H1 (cell line): ENCODE results near the gene RGS14. TPM values are rescaled to one million over a fixed set of nuclear protein-coding genes. Genes with fewer than 3 reads are reported as not detected.

Experiments
- CTCF ChIA-PET: fragments of 300-600 bp; sonication (Branson Sonifier 250); formaldehyde crosslinking; loops from one replicate; lab custom pipeline; 2021; ENCODE audit not compliant: partially characterized antibody; lab: Charles Lee
- POLR2A ChIA-PET: fragments of 300-600 bp; sonication (Branson Sonifier 250); formaldehyde crosslinking; loops from one replicate; lab custom pipeline; 2021; ENCODE audit warnings: inconsistent platforms; ENCODE audit not compliant: partially characterized antibody; lab: Charles Lee
- DNase-seq, 2 experiments: peaks; one replicate each; pipeline versions ENCODE4 v3.0.0 to v3.0.0-alpha.2; 2010 to 2022; ENCODE audit warnings: low spot score in 2 of 2, low read depth in 1 of 2, mixed read lengths in 1 of 2
- FAIRE-seq: peaks from 2 replicates; lab custom pipeline; 2011; peaks lifted over from hg19 to GRCh38; lab: Jason Lieb, UNC
- H2AFZ ChIP-seq: 2 replicates; pipeline ENCODE4 v1.8.1; 2012; ENCODE audit warnings: low read length, inconsistent platforms
- H2AK5ac ChIP-seq: 2 replicates; pipeline ENCODE4 v1.6.1; 2013; ENCODE audit warnings: low read depth, low read length
- H2BK120ac ChIP-seq: replicated peaks from 2 replicates; pipeline ENCODE3; 2013; ENCODE audit warnings: low read depth, low read length, inconsistent platforms
- H2BK12ac ChIP-seq: 2 replicates; pipeline ENCODE4 v1.6.1; 2013; ENCODE audit warnings: low read depth, low read length
- H2BK15ac ChIP-seq: 2 replicates; pipeline ENCODE4 v1.6.1; 2013; ENCODE audit warnings: low read length
- H2BK20ac ChIP-seq: 2 replicates; pipeline ENCODE4 v1.6.1; 2013; ENCODE audit warnings: low read length
- H2BK5ac ChIP-seq: 2 replicates; pipeline ENCODE4 v1.6.1; 2013; ENCODE audit warnings: low read depth, low read length
- H3K14ac ChIP-seq: 2 replicates; pipeline ENCODE4 v1.6.1; 2013; ENCODE audit warnings: inconsistent platforms; ENCODE audit not compliant: insufficient read length
- H3K18ac ChIP-seq: 2 replicates; pipeline ENCODE4 v1.6.1; 2013; ENCODE audit warnings: low read length; ENCODE audit errors: extremely low read depth
- H3K23ac ChIP-seq: 2 replicates; pipeline ENCODE4 v1.6.1; 2013; ENCODE audit warnings: inconsistent platforms; ENCODE audit not compliant: insufficient read length
- H3K23me2 ChIP-seq: 2 replicates; pipeline ENCODE4 v1.6.1; 2013; ENCODE audit warnings: low read depth, low read length
- H3K27ac ChIP-seq: 2 replicates; pipeline ENCODE4 v1.6.1; 2011; ENCODE audit warnings: low read depth, low read length, inconsistent platforms
- H3K27me3 ChIP-seq, 4 experiments: replicated peaks in 1 of 4; 1 replicate in 1 of 4; 2 replicates in 3 of 4; pipeline versions ENCODE4 v1.6.1 to v1.8.1; 2011 to 2013; ENCODE audit warnings: low read length in 3 of 4, mild to moderate bottlenecking in 3 of 4, inconsistent platforms in 2 of 4, mixed read lengths in 2 of 4, moderate library complexity in 1 of 4; ENCODE audit not compliant: control insufficient read depth in 3 of 4, insufficient read depth in 3 of 4; ENCODE audit errors: extremely low read depth in 1 of 4
- H3K36me3 ChIP-seq, 4 experiments: 2 replicates each; pipeline versions ENCODE4 v1.6.1 to v1.8.1; 2011 to 2013; ENCODE audit warnings: mild to moderate bottlenecking in 4 of 4, low read length in 3 of 4, moderate library complexity in 2 of 4, control low read depth in 1 of 4, inconsistent platforms in 1 of 4; ENCODE audit not compliant: insufficient read depth in 4 of 4, control insufficient read depth in 2 of 4
- H3K4ac ChIP-seq: replicated peaks from 2 replicates; pipeline ENCODE3; 2013; ENCODE audit warnings: low read length, low read depth, mixed read lengths, inconsistent platforms; ENCODE audit not compliant: insufficient read length
- H3K4me1 ChIP-seq, 4 experiments: replicated peaks in 1 of 4; 1 replicate in 1 of 4; 2 replicates in 3 of 4; pipeline versions ENCODE4 v1.6.1 to v1.8.1; 2011 to 2013; ENCODE audit warnings: low read length in 3 of 4, inconsistent platforms in 2 of 4, mixed read lengths in 1 of 4; ENCODE audit not compliant: insufficient read depth in 4 of 4, control insufficient read depth in 3 of 4
- H3K4me2 ChIP-seq, 2 experiments: 2 replicates each; pipeline versions ENCODE4 v1.6.1 to v1.8.1; 2011 to 2013; ENCODE audit warnings: low read depth in 2 of 2, low read length in 2 of 2, control low read depth in 1 of 2, inconsistent platforms in 1 of 2, mild to moderate bottlenecking in 1 of 2; ENCODE audit not compliant: insufficient read depth in 1 of 2
- H3K4me3 ChIP-seq, 4 experiments: fragments of 200-600, 300-600 bp in 1 of 4; sonication (generic), shearing (Covaris generic), sonication (Bioruptor Twin) in 1 of 4; 2 replicates each; pipeline versions ENCODE4 v1.5.1 to v1.8.1; 2011 to 2016; ENCODE audit warnings: low read length in 4 of 4, low read depth in 3 of 4, control low read depth in 2 of 4, inconsistent platforms in 2 of 4, mild to moderate bottlenecking in 2 of 4, mixed read lengths in 1 of 4, moderate library complexity in 1 of 4; ENCODE audit not compliant: insufficient read depth in 2 of 4; ENCODE audit errors: extremely low read depth in 1 of 4
- H3K56ac ChIP-seq: replicated peaks from 2 replicates; pipeline ENCODE3; 2013; ENCODE audit warnings: low read depth, mild to moderate bottlenecking, mixed read lengths, low read length, inconsistent platforms; ENCODE audit not compliant: insufficient read length
- H3K79me1 ChIP-seq: 2 replicates; pipeline ENCODE4 v1.6.1; 2013; ENCODE audit warnings: low read depth, low read length, control low read depth
- H3K79me2 ChIP-seq, 2 experiments: 2 replicates each; pipeline versions ENCODE4 v1.6.1 to v1.8.1; 2012 to 2013; ENCODE audit warnings: low read length in 2 of 2, mild to moderate bottlenecking in 2 of 2, inconsistent platforms in 1 of 2; ENCODE audit not compliant: insufficient read depth in 2 of 2, control insufficient read depth in 1 of 2
- H3K9ac ChIP-seq, 4 experiments: replicated peaks in 1 of 4; 1 replicate in 1 of 4; 2 replicates in 3 of 4; pipeline versions ENCODE4 v1.6.1 to v1.8.1; 2011 to 2013; ENCODE audit warnings: low read depth in 3 of 4, low read length in 3 of 4, control low read depth in 2 of 4, mild to moderate bottlenecking in 2 of 4, moderate library complexity in 2 of 4, inconsistent platforms in 1 of 4; ENCODE audit errors: extremely low read depth in 1 of 4
- H3K9me3 ChIP-seq, 2 experiments: 2 replicates each; pipeline versions ENCODE4 v1.6.1 to v1.8.1; 2012 to 2013; ENCODE audit warnings: mild to moderate bottlenecking in 2 of 2, moderate library complexity in 2 of 2, control low read depth in 1 of 2, inconsistent platforms in 1 of 2, low read depth in 1 of 2, low read length in 1 of 2, mixed read lengths in 1 of 2; ENCODE audit not compliant: insufficient read depth in 2 of 2
- H4K20me1 ChIP-seq, 2 experiments: replicated peaks in 1 of 2; 2 replicates each; pipeline versions ENCODE3 to v1.8.1; 2011 to 2013; ENCODE audit warnings: inconsistent platforms in 2 of 2, low read length in 2 of 2, mild to moderate bottlenecking in 1 of 2; ENCODE audit not compliant: insufficient read depth in 2 of 2, control insufficient read depth in 1 of 2
- H4K5ac ChIP-seq: 2 replicates; pipeline ENCODE4 v1.6.1; 2013; ENCODE audit warnings: low read length, low read depth, mixed read lengths, inconsistent platforms; ENCODE audit not compliant: insufficient read length
- H4K8ac ChIP-seq: 2 replicates; pipeline ENCODE4 v1.8.0; 2013; ENCODE audit warnings: mild to moderate bottlenecking, moderate library complexity, low read length, inconsistent platforms; ENCODE audit not compliant: insufficient read depth; ENCODE audit errors: extremely low read depth
- H4K91ac ChIP-seq: replicated peaks from 2 replicates; pipeline ENCODE3; 2013; ENCODE audit warnings: low read length, mixed read lengths, inconsistent platforms; ENCODE audit not compliant: insufficient read length
- BACH1 ChIP-seq: IDR thresholded peaks from 2 replicates; pipeline ENCODE4 v1.6.1; 2012; ENCODE audit warnings: low read length, improper control_type of control experiment
- CEBPB ChIP-seq: IDR thresholded peaks from 2 replicates; pipeline ENCODE4 v1.6.1; 2012; ENCODE audit warnings: low read depth, low read length
- CHD1 ChIP-seq: IDR thresholded peaks from 2 replicates; pipeline ENCODE4 v1.6.1; 2012; ENCODE audit warnings: low read depth, low read length, improper control_type of control experiment
- KDM5A ChIP-seq: fragments of 200-600 bp; IDR thresholded peaks from 2 replicates; pipeline ENCODE4 v1.7.1; 2012; ENCODE audit warnings: mild to moderate bottlenecking, low read length, inconsistent platforms, mixed read lengths
- NANOG ChIP-seq: IDR thresholded peaks from 2 replicates; pipeline ENCODE4 v1.6.1; 2011; ENCODE audit warnings: low read length, low read depth, mild to moderate bottlenecking, inconsistent platforms; ENCODE audit not compliant: insufficient read depth, poor library complexity, severe bottlenecking
- POLR2A ChIP-seq, 2 experiments: IDR thresholded peaks; 1 replicate in 1 of 2; 2 replicates in 1 of 2; pipeline ENCODE4 v1.6.1; 2011; ENCODE audit warnings: low read depth in 2 of 2, low read length in 2 of 2, mild to moderate bottlenecking in 2 of 2; ENCODE audit errors: control extremely low read depth in 1 of 2
- POU5F1 ChIP-seq: IDR thresholded peaks from 2 replicates; pipeline ENCODE4 v1.6.1; 2011; ENCODE audit warnings: low read depth, mild to moderate bottlenecking, low read length, moderate library complexity
- RAD21 ChIP-seq, 2 experiments: IDR thresholded peaks in 1 of 2; conservative IDR thresholded peaks in 1 of 2; 2 replicates each; pipeline ENCODE4 v1.6.1; 2011; ENCODE audit warnings: low read depth in 2 of 2, low read length in 2 of 2, improper control_type of control experiment in 1 of 2, inconsistent platforms in 1 of 2, mild to moderate bottlenecking in 1 of 2, moderate library complexity in 1 of 2
- RBBP5 ChIP-seq: IDR thresholded peaks from 2 replicates; pipeline ENCODE4 v1.7.1; 2012; ENCODE audit warnings: low read depth, mild to moderate bottlenecking, inconsistent platforms, low read length, moderate library complexity, borderline replicate concordance
- RFX5 ChIP-seq: IDR thresholded peaks from 2 replicates; pipeline ENCODE4 v1.6.1; 2011; ENCODE audit warnings: low read depth, low read length, improper control_type of control experiment, borderline replicate concordance
- ZNF274 ChIP-seq: IDR thresholded peaks from 2 replicates; pipeline ENCODE4 v1.7.0; 2012; ENCODE audit warnings: low read length, borderline replicate concordance; ENCODE audit errors: extremely low read depth
- WGBS, 2 experiments: shearing (Covaris generic) in 1 of 2; methylation state at CpG; one replicate each; pipeline versions ENCODE4 v1.1.6 to v1.1.7; 2013 to 2015; ENCODE audit warnings: low lambda C conversion rate in 2 of 2, mixed read lengths in 2 of 2, inconsistent platforms in 1 of 2, low coverage in 1 of 2, missing lambda C conversion rate in 1 of 2; ENCODE audit not compliant: insufficient replicate concordance in 2 of 2, insufficient coverage in 1 of 2, insufficient read length in 1 of 2; ENCODE audit errors: extremely low coverage in 1 of 2, missing lambda C conversion rate in 1 of 2; 5-methylcytosine and 5-hydroxymethylcytosine counted together
- polyA plus RNA-seq, 7 experiments: library from polyadenylated mRNA; depleted of rRNA in 3 of 7; stranded (reverse) in 5 of 7; unstranded in 2 of 7; fragments of >200 nt in 5 of 7; fragments of 200-250 nt in 2 of 7; gene quantifications; 1 replicate in 5 of 7; 2 replicates in 1 of 7; 4 replicates in 1 of 7; pipeline versions ENCODE4 v1.2.1 to v1.2.3, GENCODE V29; 2011 to 2013; ENCODE audit warnings: missing spikeins in 2 of 7, mixed read lengths in 2 of 7
- total RNA-seq: library from RNA; stranded (reverse); fragmentation: NEBNext Ultra II Directional; extraction: Animal tissue kit (Norgen Biotek cat#: 25700); gene quantifications from 2 replicates; pipeline ENCODE4 v1.2.1, GENCODE V29; 2021

The RGS14 gene
- total and polyA plus RNA-seq, 2 of the 8 experiments (the other 6 are each of a cell fraction or from before 2014, with no cell fraction given): 24.4 to 46.1 TPM

DNA sequence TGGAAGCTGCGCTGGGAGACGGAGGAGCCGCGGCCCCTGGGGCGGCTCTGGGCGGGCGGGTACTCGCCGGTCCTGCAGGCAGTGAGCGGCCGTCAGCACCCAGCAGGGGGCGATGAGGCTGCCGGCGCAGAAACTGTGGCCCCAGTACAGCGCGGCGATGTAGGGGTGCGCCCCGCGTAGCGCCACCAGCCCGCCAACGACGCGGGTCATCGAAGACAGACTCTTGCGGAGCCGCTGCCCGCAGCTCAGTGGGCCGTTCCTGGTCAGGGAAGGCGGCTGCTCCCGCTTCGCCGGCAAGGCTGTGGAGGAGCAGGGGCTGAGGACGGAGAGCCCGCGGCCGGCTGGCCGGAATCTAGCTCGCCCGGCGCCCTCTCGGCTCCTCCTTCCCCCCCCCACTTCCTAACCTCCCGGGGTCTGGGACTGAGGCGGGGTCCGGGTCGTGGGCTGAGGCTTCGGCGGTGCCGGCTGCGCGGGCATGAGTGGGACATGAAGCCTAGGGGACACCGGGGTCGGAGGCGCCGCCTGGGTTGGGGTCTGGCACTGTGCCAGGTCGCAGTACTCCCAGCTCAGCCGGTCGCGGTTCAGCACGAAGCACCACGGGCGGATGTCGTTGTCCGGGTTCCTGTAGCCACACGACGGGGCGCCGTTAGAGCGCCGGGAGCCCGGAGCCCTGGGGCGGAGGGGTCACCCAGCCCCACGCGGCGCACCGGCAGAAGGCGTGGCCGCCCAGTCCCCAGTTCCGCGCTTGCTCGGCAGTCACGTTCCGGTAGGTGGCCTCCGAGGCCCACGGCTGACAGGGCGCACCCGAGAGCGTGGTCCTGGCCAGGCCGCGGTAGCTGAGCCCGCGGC is 46.3 kb downstream of the RGS14 start:
- Histone ChIP-seq H2BK5ac (peak overlapping the region; percentile 56; the same call in 1 of the 2 replicates), H3K79me2 (no peaks in the 10 kb centered on the region), H2AK5ac (no peak overlapping the region), H2BK20ac (0 out of 2 replicates have a peak overlapping the region, but pooled peaks have one; percentile 32), H3K79me1 (no peaks in the 10 kb centered on the region), H3K23me2 (peaks cover 13% of the 10 kb centered on the region; the same call in 1 of the 2 replicates), H2BK15ac (peak overlapping the region; percentile 83; the same call in 1 of the 2 replicates), H3K4me3 (peak overlapping the region; percentile 9 to 65 (median 48); a peak in 7 of 8 replicates), H3K9ac (no peak overlapping the region), H3K14ac (no peak overlapping the region), H2AFZ (peak overlapping the region; percentile 31; the same call in 1 of the 2 replicates), H3K9me3 (no peaks in the 10 kb centered on the region), H4K20me1 (no peaks in the 10 kb centered on the region), H3K4ac (peak overlapping the region; percentile 32), H2BK12ac (peak overlapping the region; percentile 85; the same call in 1 of the 2 replicates), H3K27ac (no peak overlapping the region), H3K56ac (peak overlapping the region; percentile 13), H2BK120ac (no peak overlapping the region), H3K4me2 (peak overlapping the region; percentile 82 to 93), H4K5ac (no peak overlapping the region), H4K91ac (peak overlapping the region; percentile 84), H3K18ac (peak overlapping the region; percentile 95), H3K23ac (no peak overlapping the region), H4K8ac (peak overlapping the region; percentile 36; the same call in 1 of the 2 replicates), H3K27me3 (peaks cover 22 to 68% (median 43%) of the 10 kb centered on the region in 4 experiments), H3K4me1 (peaks cover 0 to 22% (median 14%) of the 10 kb centered on the region in 4 experiments; a peak in 5 of 7 replicates), H3K36me3 (no peaks in the 10 kb centered on the region)
- CTCF ChIA-PET: interaction anchor here (0.6 to 10.5 kb wide), 24 partner anchors 8 to 290 kb away, joined by 3 to 343 read pairs (median 10); partner anchors contain the start of genes GRK6, PRR7, RGS14 and SLC34A1
- DNase-seq: peak in 1 of 2 experiments; percentile 82
- WGBS, 2 experiments: 3% methylated on average over 66 of the region's 93 CpGs; no CpG with 5 or more reads in 1 of the 2 experiments
- POLR2A ChIA-PET: interaction anchor here (0.7 to 10.8 kb wide), 22 partner anchors 10 to 101 kb away, joined by 3 to 143 read pairs (median 4); partner anchors contain the start of genes GRK6, LMAN2, PRELID1 and PRR7
- no peak for FAIRE-seq
- TF ChIP-seq POLR2A (IDR thresholded peaks at IDR 0.05; ENCODE audit: control extremely low read depth in 1 of 2, low read depth in 2 of 2, low read length in 2 of 2) (no peak), RAD21 (IDR thresholded peaks at IDR 0.05 in 1 of 2, conservative IDR thresholded peaks at IDR 0.05 in 1 of 2; ENCODE audit: low read depth in 2 of 2, low read length in 2 of 2) (peak; percentile 48 to 74), NANOG (no peak), CEBPB (no peak), BACH1 (no peak), POU5F1 (no peak), RBBP5 (0 out of 2 replicates have a peak, but pooled peaks have one; percentile 23), ZNF274 (no peak), RFX5 (no peak), KDM5A (no peak), CHD1 (no peak)
